AG04450 (cell line): Measurements from ENCODE around the gene ROBO1. TPM values are rescaled to one million over a fixed set of nuclear protein-coding genes. Genes with fewer than 3 reads are reported as not detected.
A peak's percentile ranks its signal among the peaks of the same experiment; 100 is the strongest.

ENCODE experiments used
- CTCF ChIA-PET: fragments of 300-600, 350-600 bp; formaldehyde crosslinking; extraction: SDS; loops from one replicate; lab custom pipeline; 2022; ENCODE audit warnings: antibody characterized with exemption, inconsistent platforms; lab: Charles Lee
- POLR2A ChIA-PET: fragments of 350-600 bp; formaldehyde crosslinking; extraction: SDS; loops from one replicate; lab custom pipeline; 2021; ENCODE audit warnings: antibody characterized with exemption, inconsistent platforms; lab: Yijun Ruan, JAX
- DNase-seq: peaks from one replicate; pipeline ENCODE4 v3.0.0-alpha.2; 2011; ENCODE audit warnings: low read depth, low spot score
- H3K27ac ChIP-seq: one replicate; pipeline ENCODE4 v1.5.1; 2012; ENCODE audit warnings: low read depth, low read length, control low read depth
- H3K27me3 ChIP-seq: one replicate; pipeline ENCODE4 v1.6.0; 2012; ENCODE audit warnings: low read length; ENCODE audit not compliant: control insufficient read depth, insufficient read depth
- H3K4me3 ChIP-seq: 2 replicates; pipeline ENCODE4 v1.5.1; 2011; ENCODE audit warnings: mild to moderate bottlenecking, low read depth, low read length, control low read depth
- H3K9me3 ChIP-seq: 2 replicates; pipeline ENCODE4 v1.5.1; 2012; ENCODE audit warnings: low read length; ENCODE audit not compliant: control insufficient read depth, insufficient read depth
- CTCF ChIP-seq: IDR thresholded peaks from 2 replicates; pipeline ENCODE4 v1.5.1; 2011; ENCODE audit warnings: low read depth, low read length, control low read depth, inconsistent platforms
- polyA plus RNA-seq: library from polyadenylated mRNA; depleted of rRNA; stranded (reverse); fragments of >200 nt; gene quantifications from 2 replicates; pipeline ENCODE4 v1.2.3, GENCODE V29; 2011

Gene ROBO1
- polyA plus RNA-seq, 1 experiment = 66.0 TPM

- Histone ChIP-seq H3K4me3 (peak overlapping the region; percentile 82), H3K27me3 (no peaks in the 10 kb centered on the region), H3K27ac (peak overlapping the region; percentile 98), H3K9me3 (no peaks in the 10 kb centered on the region; the same call in 1 of the 2 replicates)
- ChIA-PET CTCF (interaction anchor here (0.6 to 2.3 kb wide), 8 partner anchors 9 to 759 kb away, joined by 3 to 23 read pairs (median 7); no protein-coding TSS in a partner anchor), POLR2A (interaction anchor here (0.7 to 1.7 kb wide), 9 partner anchors 12 to 356 kb away, joined by 3 to 6 read pairs (median 3); no protein-coding TSS in a partner anchor)
- peak; percentile 10; the same call in 1 of the 2 replicates for TF ChIP-seq CTCF
- no peak for DNase-seq
Measured at GRCh38 chr3:79018671-79019136, 749.1 kb downstream of the ROBO1 start.

- Histone ChIP-seq H3K27ac (peak overlapping the region; percentile 3), H3K4me3 (peak overlapping the region; percentile 82), H3K9me3 (no peaks in the 10 kb centered on the region; the same call in 1 of the 2 replicates), H3K27me3 (no peaks in the 10 kb centered on the region)
- DNase-seq = no peak
- POLR2A ChIA-PET = interaction anchor here (1.1 to 1.7 kb wide), 2 partner anchors 21 to 77 kb away, joined by 3 to 6 read pairs; no protein-coding TSS in a partner anchor
- CTCF ChIA-PET = interaction anchor here (1.0 to 2.6 kb wide), 6 partner anchors 14 to 372 kb away, joined by 3 to 18 read pairs (median 6); no protein-coding TSS in a partner anchor
- TF ChIP-seq CTCF = no peak
Measured at GRCh38 chr3:79018265-79018664, 749.5 kb downstream of the ROBO1 start.

GRCh38 chr3:79016587-79017376 is 751.0 kb downstream of the ROBO1 start:
- no peaks in the 10 kb centered on the region for H3K27me3 ChIP-seq
- peak overlapping the region; percentile 82 for H3K4me3 ChIP-seq
- no peaks in the 10 kb centered on the region; the same call in 1 of the 2 replicates for H3K9me3 ChIP-seq
- no peak for DNase-seq
- ChIA-PET CTCF (interaction anchor here (1.0 to 2.6 kb wide), 9 partner anchors 9 to 371 kb away, joined by 3 to 13 read pairs (median 5); no protein-coding TSS in a partner anchor), POLR2A (interaction anchor here (0.6 to 0.8 kb wide), 3 partner anchors 96 to 1750 kb away, joined by 3 to 4 read pairs (median 3); no protein-coding TSS in a partner anchor)
- TF ChIP-seq CTCF = no peak
- no peak overlapping the region for H3K27ac ChIP-seq

- DNase-seq = no peak
- no peak overlapping the region for H3K27ac ChIP-seq
- H3K9me3 ChIP-seq = no peaks in the 10 kb centered on the region; the same call in 1 of the 2 replicates
- no peaks in the 10 kb centered on the region for H3K27me3 ChIP-seq
- POLR2A ChIA-PET = no interaction called here
- H3K4me3 ChIP-seq = peak overlapping the region; percentile 82
- CTCF ChIA-PET = interaction anchor here (1.0 to 2.6 kb wide), 5 partner anchors 14 to 370 kb away, joined by 3 to 13 read pairs (median 5); no protein-coding TSS in a partner anchor
- no peak for TF ChIP-seq CTCF
Measured at GRCh38 chr3:79015854-79016253, 751.9 kb downstream of the ROBO1 start.
